COLO829 (cell line): ENCODE measurements around the gene PPP1R2.

Experiments
- DNase-seq: peaks from one replicate; pipeline ENCODE4 v3.0.0; 2012; ENCODE audit warnings: low spot score

Gene PPP1R2

GRCh38 chr3:195565716-195566115 lies 22.6 kb upstream of the PPP1R2 start:
- no peak for DNase-seq

- no peak for DNase-seq
These were observed 20.2 kb upstream of the PPP1R2 start for GRCh38 chr3:195563317-195563716.

- DNase-seq = no peak
These were observed 16.7 kb upstream of the PPP1R2 start for GRCh38 chr3:195559723-195560409.

- no peak for DNase-seq
These were observed 15.5 kb upstream of the PPP1R2 start for GRCh38 chr3:195558602-195559001.

GRCh38 chr3:195557322-195557721 lies 14.2 kb upstream of the PPP1R2 start:
- DNase-seq = no peak

- no peak for DNase-seq
These were observed 13.3 kb upstream of the PPP1R2 start for GRCh38 chr3:195556390-195556789.

GRCh38 chr3:195555110-195555509 lies 12.0 kb upstream of the PPP1R2 start:
- DNase-seq = no peak

GRCh38 chr3:195554458-195554857 lies 11.3 kb upstream of the PPP1R2 start:
- DNase-seq = no peak

- DNase-seq = no peak
These were observed 10.1 kb upstream of the PPP1R2 start for GRCh38 chr3:195553268-195553667.

- DNase-seq = no peak
These were observed 8.4 kb upstream of the PPP1R2 start for GRCh38 chr3:195551381-195551978.

GRCh38 chr3:195550723-195551122 lies 7.6 kb upstream of the PPP1R2 start:
- no peak for DNase-seq

- DNase-seq = no peak
These were observed 6.9 kb upstream of the PPP1R2 start for GRCh38 chr3:195549931-195550519.

- DNase-seq = no peak
These were observed 5.9 kb upstream of the PPP1R2 start for GRCh38 chr3:195548987-195549386.

GRCh38 chr3:195548501-195548900 lies 5.4 kb upstream of the PPP1R2 start:
- DNase-seq = no peak

GRCh38 chr3:195548006-195548405 lies 4.9 kb upstream of the PPP1R2 start:
- no peak for DNase-seq

- peak; percentile 59 for DNase-seq
These were observed 3.0 kb upstream of the PPP1R2 start for GRCh38 chr3:195546130-195546560.

GRCh38 chr3:195544634-195545033 lies 1.5 kb upstream of the PPP1R2 start:
- DNase-seq = no peak

- no peak for DNase-seq
These were observed 1.1 kb upstream of the PPP1R2 start for GRCh38 chr3:195544230-195544536.

GRCh38 chr3:195543500-195544229 lies 540 bp upstream of the PPP1R2 start:
- DNase-seq = no peak

GRCh38 chr3:195542316-195542697 lies 818 bp downstream of the PPP1R2 start:
- no peak for DNase-seq

- DNase-seq = no peak
These were observed 2.6 kb downstream of the PPP1R2 start for GRCh38 chr3:195540511-195540910.

- DNase-seq = no peak
These were observed 3.1 kb downstream of the PPP1R2 start for GRCh38 chr3:195540027-195540426.

- no peak for DNase-seq
These were observed 3.6 kb downstream of the PPP1R2 start for GRCh38 chr3:195539479-195539878.
